ENCODE measurements around the gene FCRL2. TPM values are rescaled to one million over a fixed set of nuclear protein-coding genes. Genes with fewer than 3 reads are reported as not detected.

FCRL2 gene
- total RNA-seq, 1 donor from 2014 or later, result not detected

DNA sequence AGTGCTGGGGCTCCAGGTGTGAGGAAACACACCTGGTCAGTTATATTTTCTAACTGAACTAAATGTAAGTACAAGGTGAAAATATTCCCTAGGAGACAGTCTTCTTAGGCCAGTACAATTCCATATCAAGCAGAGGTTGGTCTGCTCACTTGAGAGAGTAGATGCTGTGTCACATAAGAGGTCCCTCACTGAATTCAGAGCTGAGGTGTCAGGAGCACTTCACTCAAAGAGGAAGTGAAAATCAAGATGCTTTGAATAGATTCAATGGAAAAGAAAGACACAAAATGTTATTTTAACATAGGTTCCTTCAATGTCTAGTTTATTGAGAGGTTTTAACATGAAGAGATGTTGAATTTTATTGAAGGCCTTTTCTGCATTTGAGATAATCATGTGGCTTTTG lies 72.1 kb downstream of the FCRL2 start:
- Histone ChIP-seq H3K27ac (no peak overlapping the region), H3K4me1 (no peaks in the 10 kb centered on the region), H3K27me3 (no peaks in the 10 kb centered on the region), H3K9me3 (no peaks in the 10 kb centered on the region), H3K36me3 (no peaks in the 10 kb centered on the region), H3K4me3 (no peak overlapping the region)
- intact Hi-C loops (cut with DNase I), result no loop called here
- TF ChIP-seq, protein P1, sequence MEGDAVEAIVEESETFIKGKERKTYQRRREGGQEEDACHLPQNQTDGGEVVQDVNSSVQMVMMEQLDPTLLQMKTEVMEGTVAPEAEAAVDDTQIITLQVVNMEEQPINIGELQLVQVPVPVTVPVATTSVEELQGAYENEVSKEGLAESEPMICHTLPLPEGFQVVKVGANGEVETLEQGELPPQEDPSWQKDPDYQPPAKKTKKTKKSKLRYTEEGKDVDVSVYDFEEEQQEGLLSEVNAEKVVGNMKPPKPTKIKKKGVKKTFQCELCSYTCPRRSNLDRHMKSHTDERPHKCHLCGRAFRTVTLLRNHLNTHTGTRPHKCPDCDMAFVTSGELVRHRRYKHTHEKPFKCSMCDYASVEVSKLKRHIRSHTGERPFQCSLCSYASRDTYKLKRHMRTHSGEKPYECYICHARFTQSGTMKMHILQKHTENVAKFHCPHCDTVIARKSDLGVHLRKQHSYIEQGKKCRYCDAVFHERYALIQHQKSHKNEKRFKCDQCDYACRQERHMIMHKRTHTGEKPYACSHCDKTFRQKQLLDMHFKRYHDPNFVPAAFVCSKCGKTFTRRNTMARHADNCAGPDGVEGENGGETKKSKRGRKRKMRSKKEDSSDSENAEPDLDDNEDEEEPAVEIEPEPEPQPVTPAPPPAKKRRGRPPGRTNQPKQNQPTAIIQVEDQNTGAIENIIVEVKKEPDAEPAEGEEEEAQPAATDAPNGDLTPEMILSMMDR (IDR thresholded peaks at IDR 0.05), result no peak
- DNase-seq (ENCODE audit: low spot score in 2 of 2), result no peak

DNA sequence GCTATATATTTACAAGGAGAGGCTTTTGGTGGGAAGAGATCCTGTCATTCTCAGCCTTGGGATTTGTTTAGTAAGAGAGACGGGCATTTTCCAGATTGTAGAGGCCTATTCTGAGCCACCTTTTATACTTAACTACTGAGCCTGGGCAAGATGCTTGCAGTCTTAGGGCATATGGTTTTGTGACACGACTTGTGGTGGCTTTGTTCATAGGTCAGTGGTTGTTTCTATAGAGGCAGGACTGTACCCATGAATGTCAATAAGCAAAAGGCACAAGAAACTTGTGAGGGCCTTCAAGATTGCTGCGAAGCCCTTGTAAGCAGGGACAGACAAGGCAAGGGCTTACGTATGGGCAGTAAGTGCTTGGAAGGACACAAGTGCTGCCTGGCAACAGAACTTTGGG lies 73.0 kb downstream of the FCRL2 start:
- no peak for DNase-seq (ENCODE audit: low spot score in 2 of 2)
- Histone ChIP-seq H3K27me3 (no peaks in the 10 kb centered on the region), H3K4me3 (no peak overlapping the region), H3K27ac (no peak overlapping the region), H3K4me1 (no peaks in the 10 kb centered on the region), H3K9me3 (no peaks in the 10 kb centered on the region), H3K36me3 (no peaks in the 10 kb centered on the region)
- TF ChIP-seq, protein P1 (IDR thresholded peaks at IDR 0.05), result no peak
- intact Hi-C loops (cut with DNase I), result no loop called here

DNA sequence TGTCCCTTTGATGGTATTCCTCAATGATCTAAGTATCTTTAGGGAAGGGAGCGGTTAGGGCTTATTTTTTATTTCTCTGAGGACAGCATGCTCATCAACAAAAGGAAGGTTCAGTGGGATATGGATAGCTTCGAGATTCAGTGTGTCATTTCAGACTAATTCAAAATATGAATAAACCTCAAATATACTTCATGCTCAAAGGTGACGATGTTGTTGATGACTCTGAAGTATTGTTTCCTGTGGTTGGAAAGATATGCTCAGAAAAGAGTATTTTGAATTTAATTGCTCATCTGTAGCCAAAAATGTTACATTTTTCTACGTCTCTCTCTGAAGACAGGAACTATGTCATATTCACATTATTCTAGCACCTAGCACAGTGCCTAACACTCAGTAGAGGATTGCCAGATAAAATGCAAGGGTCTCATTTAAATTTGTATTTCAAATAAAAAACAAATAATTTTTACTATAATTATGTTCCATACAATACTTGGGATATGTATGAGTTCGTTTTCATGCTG lies 74.6 kb downstream of the FCRL2 start:
- Histone ChIP-seq H3K27ac (no peak overlapping the region), H3K4me1 (no peaks in the 10 kb centered on the region), H3K27me3 (no peaks in the 10 kb centered on the region), H3K9me3 (no peaks in the 10 kb centered on the region), H3K4me3 (no peak overlapping the region), H3K36me3 (no peaks in the 10 kb centered on the region)
- intact Hi-C loops (cut with DNase I), result no loop called here
- TF ChIP-seq, protein P1 (IDR thresholded peaks at IDR 0.05), result no peak
- no peak for DNase-seq (ENCODE audit: low spot score in 2 of 2)

DNA sequence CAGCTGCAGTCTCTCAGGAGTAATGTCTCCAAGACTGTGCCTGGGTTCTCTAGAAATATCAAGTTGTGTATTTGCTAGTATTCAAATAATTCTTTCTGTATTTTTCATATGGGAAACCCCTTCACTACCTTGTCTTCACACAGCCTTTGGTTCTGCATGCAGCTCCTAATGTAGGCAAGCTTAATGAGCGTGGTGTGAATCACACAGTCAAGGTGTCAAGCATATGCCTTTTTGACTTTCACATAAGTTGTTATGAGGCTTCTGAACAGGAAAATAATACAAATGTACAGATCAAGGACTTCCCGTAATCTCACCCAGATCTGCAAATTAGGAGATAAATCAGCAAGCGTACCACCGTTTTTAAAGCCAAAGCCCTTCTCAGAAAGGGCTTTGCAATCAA lies 76.2 kb downstream of the FCRL2 start, which contains the start of gene FCRL3:
TSS of gene FCRL3 (minus strand) at position 38 of the 400 bp plus-strand sequence. CDS start 280 bp downstream, outside the sequence.
- intact Hi-C loops (cut with DNase I), result no loop called here
- no peaks in the 10 kb centered on the region for H3K9me3 ChIP-seq
- H3K27ac ChIP-seq, result no peak within 1 kb of the TSS
- no peaks in the 10 kb centered on the region for H3K4me1 ChIP-seq
- no peaks in the 10 kb centered on the region for H3K27me3 ChIP-seq
- H3K4me3 ChIP-seq, result no peak within 1 kb of the TSS
- DNase-seq (ENCODE audit: low spot score in 2 of 2), result no peak
- no peaks in the 10 kb centered on the region for H3K36me3 ChIP-seq
- TF ChIP-seq, protein P1 (IDR thresholded peaks at IDR 0.05), result no peak

DNA sequence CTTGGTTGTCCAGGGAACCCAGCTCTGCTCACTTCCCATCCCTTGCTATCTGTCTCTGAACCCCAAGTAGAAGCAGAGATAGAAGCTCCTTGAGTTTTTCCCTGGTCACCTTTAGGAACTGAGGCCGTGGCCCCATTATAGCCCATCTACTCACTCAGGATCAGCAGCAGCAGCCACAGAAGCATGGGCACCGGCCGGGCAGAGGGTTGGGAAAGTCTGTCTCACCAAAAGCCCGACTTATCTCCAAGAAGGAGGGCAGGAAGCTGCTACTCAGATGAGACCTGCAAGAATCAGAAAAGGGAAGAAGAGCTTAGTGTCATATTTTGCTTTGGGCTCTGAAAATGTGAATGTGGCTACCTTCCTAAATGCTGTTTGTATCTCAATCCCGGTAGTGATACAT lies 76.6 kb downstream of the FCRL2 start:
- Histone ChIP-seq H3K9me3 (no peaks in the 10 kb centered on the region), H3K4me1 (no peaks in the 10 kb centered on the region), H3K36me3 (no peaks in the 10 kb centered on the region), H3K4me3 (no peak overlapping the region), H3K27me3 (no peaks in the 10 kb centered on the region), H3K27ac (no peak overlapping the region)
- intact Hi-C loops (cut with DNase I), result no loop called here
- TF ChIP-seq, protein P1 (IDR thresholded peaks at IDR 0.05), result no peak
- no peak for DNase-seq (ENCODE audit: low spot score in 2 of 2)
